IMR-90 (cell line): ENCODE data around the gene TOP2B. TPM values are rescaled to one million over a fixed set of nuclear protein-coding genes. Genes with fewer than 3 reads are reported as not detected.

ENCODE experiments used
- ATAC-seq: fragments of 200-7000 bp; cut with Tn5 transposase; 2 replicates; pipeline ENCODE4 v1.9.1; 2020; ENCODE audit warnings: low read depth, mild to moderate bottlenecking, moderate library complexity
- BruUV-seq: library from RNA; stranded (reverse); fragments of 400-500 nt; replicated peaks from 2 replicates; lab custom pipeline; 2021; lab: Mats Ljungman, UMichigan
- CTCF ChIA-PET: fragments of 300-600 bp; formaldehyde crosslinking; extraction: SDS; loops from one replicate; lab custom pipeline; 2021; ENCODE audit warnings: antibody characterized with exemption; lab: Yijun Ruan, JAX
- POLR2A ChIA-PET: fragments of 300-600 bp; sonication (Branson Sonifier 250); formaldehyde crosslinking; loops from one replicate; lab custom pipeline; 2022; ENCODE audit warnings: antibody characterized with exemption; ENCODE audit not compliant: unreplicated experiment; lab: Charles Lee
- DNase-seq: peaks from one replicate; pipeline ENCODE4 v3.0.0; 2013
- H2AFZ ChIP-seq: replicated peaks from 2 replicates; pipeline ENCODE3; 2013; ENCODE audit warnings: low read length, mild to moderate bottlenecking; ENCODE audit not compliant: poor library complexity
- H2AK5ac ChIP-seq: 2 replicates; pipeline ENCODE4 v1.6.1; 2013; ENCODE audit warnings: low read depth, low read length, inconsistent platforms
- H2AK9ac ChIP-seq: replicated peaks from 2 replicates; pipeline ENCODE3; 2013; ENCODE audit warnings: mild to moderate bottlenecking, low read depth, low read length, moderate library complexity; ENCODE audit not compliant: poor library complexity
- H2BK120ac ChIP-seq: 2 replicates; pipeline ENCODE4 v1.6.1; 2013; ENCODE audit warnings: low read depth, low read length, inconsistent platforms
- H2BK15ac ChIP-seq: 3 replicates; pipeline ENCODE4 v1.6.1; 2013; ENCODE audit warnings: low read depth, low read length, inconsistent platforms
- H2BK20ac ChIP-seq: 2 replicates; pipeline ENCODE4 v1.6.1; 2013; ENCODE audit warnings: low read depth, mild to moderate bottlenecking, inconsistent platforms, low read length, moderate library complexity
- H2BK5ac ChIP-seq: 2 replicates; pipeline ENCODE4 v1.6.1; 2013; ENCODE audit warnings: mild to moderate bottlenecking, low read depth, low read length, inconsistent platforms; ENCODE audit not compliant: poor library complexity, severe bottlenecking
- H3K14ac ChIP-seq: replicated peaks from 2 replicates; pipeline ENCODE4 v1.6.1; 2013; ENCODE audit warnings: low read depth, low read length, inconsistent platforms
- H3K18ac ChIP-seq: 2 replicates; pipeline ENCODE4 v1.6.1; 2013; ENCODE audit warnings: low read depth, low read length, control low read depth
- H3K23ac ChIP-seq: 2 replicates; pipeline ENCODE4 v1.6.1; 2013; ENCODE audit warnings: low read depth, low read length, inconsistent platforms
- H3K27ac ChIP-seq: 2 replicates; pipeline ENCODE4 v1.5.1; 2013; ENCODE audit warnings: mild to moderate bottlenecking, control low read depth, low read length; ENCODE audit not compliant: insufficient read depth
- H3K27me3 ChIP-seq: 2 replicates; pipeline ENCODE4 v1.6.1; 2013; ENCODE audit warnings: low read length; ENCODE audit not compliant: control insufficient read depth, insufficient read depth
- H3K36me3 ChIP-seq: 2 replicates; pipeline ENCODE4 v1.6.1; 2013; ENCODE audit warnings: low read length, mixed read lengths; ENCODE audit not compliant: control insufficient read depth, insufficient read depth
- H3K4ac ChIP-seq: 2 replicates; pipeline ENCODE4 v1.6.1; 2013; ENCODE audit warnings: low read depth, low read length, inconsistent platforms
- H3K4me1 ChIP-seq: 2 replicates; pipeline ENCODE4 v1.6.1; 2013; ENCODE audit warnings: low read length, mixed read lengths; ENCODE audit not compliant: control insufficient read depth, insufficient read depth
- H3K4me2 ChIP-seq: 2 replicates; pipeline ENCODE4 v1.6.1; 2013; ENCODE audit warnings: low read depth, mild to moderate bottlenecking, control low read depth, low read length, moderate library complexity
- H3K4me3 ChIP-seq: 2 replicates; pipeline ENCODE4 v1.5.1; 2013; ENCODE audit warnings: low read depth, mild to moderate bottlenecking, control low read depth, low read length, moderate library complexity; ENCODE audit not compliant: insufficient read depth
- H3K56ac ChIP-seq: 2 replicates; pipeline ENCODE4 v1.6.1; 2013; ENCODE audit warnings: low read length, inconsistent platforms; ENCODE audit not compliant: insufficient read depth; ENCODE audit errors: extremely low read depth
- H3K79me1 ChIP-seq, 2 experiments: 2 replicates each; pipeline ENCODE4 v1.6.1; 2013; ENCODE audit warnings: low read length in 2 of 2, inconsistent platforms in 1 of 2, low read depth in 1 of 2
- H3K9ac ChIP-seq: 2 replicates; pipeline ENCODE4 v1.6.1; 2013; ENCODE audit warnings: low read depth, low read length, control low read depth
- H3K9me1 ChIP-seq: 2 replicates; pipeline ENCODE4 v1.6.1; 2013; ENCODE audit warnings: low read length, inconsistent platforms; ENCODE audit not compliant: insufficient read depth
- H3K9me3 ChIP-seq: 2 replicates; pipeline ENCODE4 v1.6.1; 2013; ENCODE audit warnings: low read length; ENCODE audit not compliant: control insufficient read depth, insufficient read depth
- H4K20me1 ChIP-seq: 2 replicates; pipeline ENCODE4 v1.6.1; 2013; ENCODE audit warnings: low read length, inconsistent platforms; ENCODE audit not compliant: insufficient read depth
- H4K5ac ChIP-seq: 2 replicates; pipeline ENCODE4 v1.6.1; 2013; ENCODE audit warnings: mild to moderate bottlenecking, low read depth, low read length, control low read depth
- H4K8ac ChIP-seq, 2 experiments: 2 replicates each; pipeline ENCODE4 v1.6.1; 2013; ENCODE audit warnings: low read depth in 2 of 2, low read length in 2 of 2, control low read depth in 1 of 2, inconsistent platforms in 1 of 2
- H4K91ac ChIP-seq: 2 replicates; pipeline ENCODE4 v1.6.1; 2013; ENCODE audit warnings: low read depth, low read length, inconsistent platforms; ENCODE audit not compliant: insufficient read depth
- BHLHE40 ChIP-seq: fragments of 150-350 bp; IDR thresholded peaks from 2 replicates; pipeline ENCODE4 v1.6.1; 2016; ENCODE audit warnings: mild to moderate bottlenecking, low read depth, low read length
- CEBPB ChIP-seq: IDR thresholded peaks from 2 replicates; pipeline ENCODE4 v1.6.1; 2012; ENCODE audit warnings: low read depth, low read length, improper control_type of control experiment
- CHD1 ChIP-seq: IDR thresholded peaks from 2 replicates; pipeline ENCODE4 v1.6.1; 2012; ENCODE audit warnings: low read depth, low read length, improper control_type of control experiment
- ELK1 ChIP-seq: fragments of 150-350 bp; IDR thresholded peaks from 2 replicates; pipeline ENCODE4 v1.6.1; 2016; ENCODE audit warnings: low read depth, mild to moderate bottlenecking, low read length, moderate library complexity, borderline replicate concordance
- FOS ChIP-seq: fragments of 150-350 bp; IDR thresholded peaks from 2 replicates; pipeline ENCODE4 v1.6.1; 2016; ENCODE audit warnings: low read depth, low read length
- MAFK ChIP-seq: IDR thresholded peaks from 2 replicates; pipeline ENCODE4 v1.6.1; 2012; ENCODE audit warnings: low read depth, low read length, improper control_type of control experiment
- MAZ ChIP-seq: IDR thresholded peaks from 2 replicates; pipeline ENCODE4 v1.6.1; 2012; ENCODE audit warnings: low read depth, mild to moderate bottlenecking, low read length, improper control_type of control experiment, moderate library complexity, borderline replicate concordance
- MXI1 ChIP-seq: IDR thresholded peaks from 2 replicates; pipeline ENCODE4 v1.6.1; 2012; ENCODE audit warnings: low read depth, mild to moderate bottlenecking, low read length, moderate library complexity, borderline replicate concordance
- NFE2L2 ChIP-seq: fragments of 150-350 bp; IDR thresholded peaks from 2 replicates; pipeline ENCODE4 v1.6.1; 2016; ENCODE audit warnings: low read depth, mild to moderate bottlenecking, low read length
- POLR2A ChIP-seq: IDR thresholded peaks from 2 replicates; pipeline ENCODE4 v1.6.1; 2012; ENCODE audit warnings: mild to moderate bottlenecking, low read depth, low read length
- RAD21 ChIP-seq: IDR thresholded peaks from 2 replicates; pipeline ENCODE4 v1.6.1; 2012; ENCODE audit warnings: low read length, improper control_type of control experiment
- RCOR1 ChIP-seq: IDR thresholded peaks from 2 replicates; pipeline ENCODE4 v1.6.1; 2012; ENCODE audit warnings: mild to moderate bottlenecking, low read length, improper control_type of control experiment; ENCODE audit not compliant: insufficient replicate concordance
- RFX5 ChIP-seq: IDR thresholded peaks from 2 replicates; pipeline ENCODE4 v1.8.0; 2012; ENCODE audit warnings: low read depth, mild to moderate bottlenecking, low read length, moderate library complexity
- SMC3 ChIP-seq: fragments of 150-350 bp; IDR thresholded peaks from 2 replicates; pipeline ENCODE4 v1.6.1; 2016; ENCODE audit warnings: low read depth, mild to moderate bottlenecking, antibody characterized with exemption, low read length, moderate library complexity
- WGBS, 2 experiments: methylation state at CpG; one replicate each; pipeline versions ENCODE4 v1.1.5 to v1.1.7; 2013; ENCODE audit warnings: missing lambda C conversion rate in 2 of 2; ENCODE audit not compliant: insufficient read length in 1 of 2; ENCODE audit errors: extremely low coverage in 2 of 2; 5-methylcytosine and 5-hydroxymethylcytosine counted together
- dilution Hi-C: fragments of 300-500 bp; cut with HindIII; formaldehyde crosslinking; loops from one replicate; pipeline ENCODE4 v1.14.3; 2018; ENCODE audit warnings: low sequenced_read_pairs; ENCODE audit not compliant: unreplicated experiment
- in situ Hi-C: fragments of 300-500 bp; cut with MboI; formaldehyde crosslinking; loops from 3 replicates; pipeline ENCODE4 v1.14.3; 2019; ENCODE audit warnings: low sequenced_read_pairs, inconsistent platforms, mixed read lengths
- intact Hi-C: fragments of 100-400 bp; cut with micrococcal nuclease; formaldehyde crosslinking; loops from 2 replicates; pipeline ENCODE4 v1.10.0; 2022
- polyA plus RNA-seq, 3 experiments: library from polyadenylated mRNA; depleted of rRNA; stranded (reverse); fragments of >200 nt; gene quantifications; 2 replicates each; pipeline ENCODE4 v1.2.3, GENCODE V29; 2012; ENCODE audit warnings: low replicate concordance in 1 of 3
- total RNA-seq: library from RNA; depleted of rRNA; stranded (reverse); fragments of >200 nt; gene quantifications from 2 replicates; pipeline ENCODE4 v1.2.3, GENCODE V29; 2012
- TF ChIP-seq, protein P1 (sequence below): conservative IDR thresholded peaks from 2 replicates; pipeline ENCODE4 v1.5.1; 2012; ENCODE audit warnings: mild to moderate bottlenecking, low read depth, low read length, improper control_type of control experiment
- TF ChIP-seq, protein P2 (sequence below): fragments of 150-350 bp; IDR thresholded peaks from 2 replicates; pipeline ENCODE4 v1.6.1; 2017; ENCODE audit warnings: mild to moderate bottlenecking, antibody characterized with exemption, low read length, low read depth

The TOP2B gene
- total and polyA plus RNA-seq, 2 of the 4 experiments (the other 2 are of a cell fraction), result 45.5 to 53.4 TPM

- CTCF ChIA-PET, result no interaction called here
- POLR2A ChIA-PET, result no interaction called here
- H2AK9ac ChIP-seq, result no peak overlapping the region
- H2BK15ac ChIP-seq, result no peak overlapping the region; the same call in 2 of the 3 replicates
- dilution Hi-C loops, result no loop called here
- no peak overlapping the region for H3K27ac ChIP-seq
- H3K9me3 ChIP-seq, result no peaks in the 10 kb centered on the region
- H3K4me3 ChIP-seq, result no peak overlapping the region
- H3K18ac ChIP-seq, result no peak overlapping the region
- no peak overlapping the region for H3K9ac ChIP-seq
- no peak overlapping the region; the same call in 1 of the 2 replicates for H3K14ac ChIP-seq
- H2BK20ac ChIP-seq, result peak overlapping the region; percentile 66
- no peaks in the 10 kb centered on the region for H3K36me3 ChIP-seq
- in situ Hi-C loops, result loop anchor here (25.0 kb wide), 1 partner anchor 1313 kb away; no protein-coding TSS in a partner anchor
- no peak overlapping the region for H4K5ac ChIP-seq
- H3K4me1 ChIP-seq, result peaks cover 9% of the 10 kb centered on the region
- H2AK5ac ChIP-seq, result peak overlapping the region; percentile 33; the same call in 1 of the 2 replicates
- DNase-seq (no peak), ATAC-seq (no peak)
- H3K4ac ChIP-seq, result peak overlapping the region; percentile 94
- no peak for TF ChIP-seq RAD21
- no peak for TF ChIP-seq RCOR1
- no peak for TF ChIP-seq RFX5
- no peak for TF ChIP-seq FOS
- no peak for TF ChIP-seq ELK1
- no peak for TF ChIP-seq CEBPB
- TF ChIP-seq CHD1, result no peak
- TF ChIP-seq, protein P1, sequence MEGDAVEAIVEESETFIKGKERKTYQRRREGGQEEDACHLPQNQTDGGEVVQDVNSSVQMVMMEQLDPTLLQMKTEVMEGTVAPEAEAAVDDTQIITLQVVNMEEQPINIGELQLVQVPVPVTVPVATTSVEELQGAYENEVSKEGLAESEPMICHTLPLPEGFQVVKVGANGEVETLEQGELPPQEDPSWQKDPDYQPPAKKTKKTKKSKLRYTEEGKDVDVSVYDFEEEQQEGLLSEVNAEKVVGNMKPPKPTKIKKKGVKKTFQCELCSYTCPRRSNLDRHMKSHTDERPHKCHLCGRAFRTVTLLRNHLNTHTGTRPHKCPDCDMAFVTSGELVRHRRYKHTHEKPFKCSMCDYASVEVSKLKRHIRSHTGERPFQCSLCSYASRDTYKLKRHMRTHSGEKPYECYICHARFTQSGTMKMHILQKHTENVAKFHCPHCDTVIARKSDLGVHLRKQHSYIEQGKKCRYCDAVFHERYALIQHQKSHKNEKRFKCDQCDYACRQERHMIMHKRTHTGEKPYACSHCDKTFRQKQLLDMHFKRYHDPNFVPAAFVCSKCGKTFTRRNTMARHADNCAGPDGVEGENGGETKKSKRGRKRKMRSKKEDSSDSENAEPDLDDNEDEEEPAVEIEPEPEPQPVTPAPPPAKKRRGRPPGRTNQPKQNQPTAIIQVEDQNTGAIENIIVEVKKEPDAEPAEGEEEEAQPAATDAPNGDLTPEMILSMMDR, result no peak
- TF ChIP-seq MXI1, result no peak
- no peak for TF ChIP-seq MAFK
- TF ChIP-seq SMC3, result no peak
- TF ChIP-seq BHLHE40, result no peak
- TF ChIP-seq, protein P2, sequence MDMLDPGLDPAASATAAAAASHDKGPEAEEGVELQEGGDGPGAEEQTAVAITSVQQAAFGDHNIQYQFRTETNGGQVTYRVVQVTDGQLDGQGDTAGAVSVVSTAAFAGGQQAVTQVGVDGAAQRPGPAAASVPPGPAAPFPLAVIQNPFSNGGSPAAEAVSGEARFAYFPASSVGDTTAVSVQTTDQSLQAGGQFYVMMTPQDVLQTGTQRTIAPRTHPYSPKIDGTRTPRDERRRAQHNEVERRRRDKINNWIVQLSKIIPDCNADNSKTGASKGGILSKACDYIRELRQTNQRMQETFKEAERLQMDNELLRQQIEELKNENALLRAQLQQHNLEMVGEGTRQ, result no peak
- no peak for TF ChIP-seq MAZ
- TF ChIP-seq NFE2L2, result no peak
- TF ChIP-seq POLR2A, result no peak
- no peak overlapping the region for H3K4me2 ChIP-seq
- no peak overlapping the region for H3K56ac ChIP-seq
- BruUV-seq, result no TSS peak
- no peak overlapping the region for H2BK120ac ChIP-seq
- H4K91ac ChIP-seq, result peak overlapping the region; percentile 22
- H2AFZ ChIP-seq, result no peak overlapping the region
- H4K20me1 ChIP-seq, result no peaks in the 10 kb centered on the region
- peak overlapping the region; percentile 15 for H2BK5ac ChIP-seq
- intact Hi-C loops, result no loop called here
- 96% methylated on average over 5 of the region's 12 CpGs; no CpG with 5 or more reads in 1 of the 2 experiments for WGBS, 2 experiments
- no peaks in the 10 kb centered on the region for H3K27me3 ChIP-seq
- H3K9me1 ChIP-seq, result peaks cover 10% of the 10 kb centered on the region
- no peaks in the 10 kb centered on the region for H3K79me1 ChIP-seq
- no peak overlapping the region for H3K23ac ChIP-seq
- H4K8ac ChIP-seq, result no peak overlapping the region
These were observed 89.7 kb downstream of the TOP2B start for GRCh38 chr3:25575001-25575400.
